HS-27A (cell line): ENCODE measurements around the gene OPRM1.
"Not testable (repeated sequence)": the region's sequence is repeated elsewhere in the genome, so short reads cannot be mapped to it uniquely, and the experiment has no call there.

Experiments
- DNase-seq: peaks from one replicate; pipeline ENCODE4 v3.0.0-alpha.2; 2012; ENCODE audit warnings: low read depth, missing footprints

OPRM1 gene

GRCh38 chr6:154241061-154241460 is 202.0 kb downstream of the OPRM1 start:
- DNase-seq = not testable (repeated sequence)

- DNase-seq = no peak
These were observed 202.5 kb downstream of the OPRM1 start for GRCh38 chr6:154241581-154241980.

GRCh38 chr6:154242617-154243357 is 203.7 kb downstream of the OPRM1 start:
- no peak for DNase-seq

- DNase-seq = no peak
These were observed 205.0 kb downstream of the OPRM1 start for GRCh38 chr6:154243793-154244750.

- DNase-seq = no peak
These were observed 206.5 kb downstream of the OPRM1 start for GRCh38 chr6:154245506-154245905.

GRCh38 chr6:154246723-154247118 is 207.7 kb downstream of the OPRM1 start:
- DNase-seq = no peak

GRCh38 chr6:154247119-154247861 is 208.2 kb downstream of the OPRM1 start:
- DNase-seq = no peak

- DNase-seq = no peak
These were observed 210.7 kb downstream of the OPRM1 start for GRCh38 chr6:154249499-154250298.

- no peak for DNase-seq
These were observed 212.1 kb downstream of the OPRM1 start for GRCh38 chr6:154251116-154251515.

GRCh38 chr6:154252678-154253077 is 213.6 kb downstream of the OPRM1 start:
- DNase-seq = no peak

GRCh38 chr6:154257067-154257466 is 218.0 kb downstream of the OPRM1 start:
- DNase-seq = no peak

GRCh38 chr6:154258064-154258757 is 219.2 kb downstream of the OPRM1 start:
- no peak for DNase-seq

- DNase-seq = no peak
These were observed 222.8 kb downstream of the OPRM1 start for GRCh38 chr6:154261688-154262397.

- DNase-seq = no peak
These were observed 227.6 kb downstream of the OPRM1 start for GRCh38 chr6:154266560-154267099.

- DNase-seq = no peak
These were observed 228.6 kb downstream of the OPRM1 start for GRCh38 chr6:154267508-154268106.

GRCh38 chr6:154268486-154268885 is 229.4 kb downstream of the OPRM1 start:
- no peak for DNase-seq

GRCh38 chr6:154274168-154274567 is 235.1 kb downstream of the OPRM1 start:
- no peak for DNase-seq

GRCh38 chr6:154276810-154277628 is 238.0 kb downstream of the OPRM1 start:
- no peak for DNase-seq

GRCh38 chr6:154277629-154278017 is 238.6 kb downstream of the OPRM1 start:
- DNase-seq = no peak
